CD14-positive monocyte (primary cell): ENCODE results near the gene SMIM11. TPM values are rescaled to one million over a fixed set of nuclear protein-coding genes. Genes with fewer than 3 reads are reported as not detected.

Experiments
- DNase-seq, 3 donors: peaks; one replicate each; pipeline ENCODE4 v3.0.0-alpha.2; 2011 to 2022
- H2AFZ ChIP-seq: 2 replicates; pipeline ENCODE4 v1.6.0; 2012; ENCODE audit warnings: mild to moderate bottlenecking, low read depth, low read length, inconsistent platforms; ENCODE audit not compliant: insufficient read depth, poor library complexity, severe bottlenecking
- H3K27ac ChIP-seq, 2 donors: 1 replicate in 1 of 2; 2 replicates in 1 of 2; pipeline ENCODE4 v1.5.1; 2012 to 2013; ENCODE audit warnings: low read length in 2 of 2, control low read depth in 1 of 2, inconsistent platforms in 1 of 2, low read depth in 1 of 2, mild to moderate bottlenecking in 1 of 2
- H3K27me3 ChIP-seq, 2 donors: one replicate each; pipeline versions ENCODE4 v1.6.0 to v1.6.1; 2011 to 2013; ENCODE audit warnings: low read length in 2 of 2; ENCODE audit not compliant: control insufficient read depth in 2 of 2, insufficient read depth in 2 of 2
- H3K36me3 ChIP-seq, 2 donors: replicated peaks in 1 of 2; 1 replicate in 1 of 2; 2 replicates in 1 of 2; pipeline versions ENCODE4 v1.5.1 to v1.6.1; 2012 to 2013; ENCODE audit warnings: low read length in 2 of 2, control low read depth in 1 of 2, inconsistent platforms in 1 of 2, mild to moderate bottlenecking in 1 of 2; ENCODE audit not compliant: insufficient read depth in 2 of 2, control insufficient read depth in 1 of 2
- H3K4me1 ChIP-seq, 2 donors: 1 replicate in 1 of 2; 2 replicates in 1 of 2; pipeline versions ENCODE4 v1.5.1 to v1.6.1; 2012 to 2013; ENCODE audit warnings: low read length in 2 of 2, control low read depth in 1 of 2, inconsistent platforms in 1 of 2, mild to moderate bottlenecking in 1 of 2, moderate library complexity in 1 of 2; ENCODE audit not compliant: insufficient read depth in 2 of 2, control insufficient read depth in 1 of 2
- H3K4me2 ChIP-seq: replicated peaks from 2 replicates; pipeline ENCODE3; 2012; ENCODE audit warnings: low read length, moderate library complexity, mild to moderate bottlenecking; ENCODE audit not compliant: poor library complexity, severe bottlenecking; ENCODE audit errors: extremely low read depth
- H3K4me3 ChIP-seq, 3 experiments: fragments of 200-600 bp in 1 of 3; sonication (generic) in 1 of 3; replicated peaks in 1 of 3; 1 replicate in 2 of 3; 2 replicates in 1 of 3; pipeline ENCODE4 v1.5.1; 2011 to 2013; ENCODE audit warnings: low read length in 3 of 3, mild to moderate bottlenecking in 3 of 3, control low read depth in 2 of 3, low read depth in 2 of 3, inconsistent platforms in 1 of 3, moderate library complexity in 1 of 3
- H3K79me2 ChIP-seq: 2 replicates; pipeline ENCODE4 v1.6.0; 2012; ENCODE audit warnings: mild to moderate bottlenecking, control low read depth, inconsistent platforms, low read length, moderate library complexity; ENCODE audit not compliant: insufficient read depth
- H3K9ac ChIP-seq: 2 replicates; pipeline ENCODE4 v1.6.0; 2017; ENCODE audit warnings: low read length, mild to moderate bottlenecking; ENCODE audit not compliant: insufficient read depth, poor library complexity, severe bottlenecking
- H3K9me3 ChIP-seq, 2 donors: replicated peaks in 1 of 2; 1 replicate in 1 of 2; 2 replicates in 1 of 2; pipeline versions ENCODE4 v1.5.1 to v1.6.1; 2012 to 2013; ENCODE audit warnings: low read length in 2 of 2, control low read depth in 1 of 2; ENCODE audit not compliant: control insufficient read depth in 1 of 2, insufficient read depth in 1 of 2
- H4K20me1 ChIP-seq: 2 replicates; pipeline ENCODE4 v1.6.0; 2012; ENCODE audit warnings: mild to moderate bottlenecking, low read length, control low read depth, moderate library complexity; ENCODE audit not compliant: insufficient read depth
- H3K27ac Mint-ChIP-seq, 7 donors: one replicate each; pipeline ENCODE4 v1.8.0; 2020; ENCODE audit warnings: mild to moderate bottlenecking in 7 of 7, mixed read lengths in 7 of 7, moderate library complexity in 6 of 7, inconsistent platforms in 2 of 7
- H3K27me3 Mint-ChIP-seq, 3 donors: one replicate each; pipeline ENCODE4 v1.8.0; 2021 to 2022; ENCODE audit warnings: low read depth in 3 of 3, mild to moderate bottlenecking in 3 of 3, mixed read lengths in 3 of 3, moderate library complexity in 3 of 3, inconsistent platforms in 1 of 3
- H3K36me3 Mint-ChIP-seq, 2 donors: one replicate each; pipeline ENCODE4 v1.8.0; 2020; ENCODE audit warnings: mixed read lengths in 2 of 2, inconsistent platforms in 1 of 2, mild to moderate bottlenecking in 1 of 2
- H3K4me1 Mint-ChIP-seq: one replicate; pipeline ENCODE4 v1.8.0; 2020; ENCODE audit warnings: mild to moderate bottlenecking, mixed read lengths
- H3K4me3 Mint-ChIP-seq, 2 donors: one replicate each; pipeline ENCODE4 v1.8.0; 2020; ENCODE audit warnings: mild to moderate bottlenecking in 2 of 2, mixed read lengths in 2 of 2, moderate library complexity in 1 of 2
- H3K9me3 Mint-ChIP-seq, 7 donors: one replicate each; pipeline ENCODE4 v1.8.0; 2020 to 2022; ENCODE audit warnings: mixed read lengths in 7 of 7, mild to moderate bottlenecking in 6 of 7, moderate library complexity in 6 of 7, inconsistent platforms in 2 of 7
- WGBS: methylation state at CpG from one replicate; pipeline ENCODE4 v1.1.5; 2013; ENCODE audit warnings: missing lambda C conversion rate; ENCODE audit not compliant: insufficient coverage; 5-methylcytosine and 5-hydroxymethylcytosine counted together
- intact Hi-C, 2 donors: fragments of 100-400 bp; cut with micrococcal nuclease; formaldehyde crosslinking; loops; one replicate each; pipeline versions ENCODE4 v1.15.0 to v1.15.1; 2023
- polyA plus RNA-seq, 3 donors: library from polyadenylated mRNA; depleted of rRNA in 1 of 3; unstranded in 2 of 3; stranded (reverse) in 1 of 3; fragments of 300-500 nt in 2 of 3; fragments of >200 nt in 1 of 3; fragmentation: Illumina TruSeq in 2 of 3; gene quantifications; 1 replicate in 2 of 3; 2 replicates in 1 of 3; pipeline ENCODE4 v1.2.3, GENCODE V29; 2012 to 2021
- TF ChIP-seq, protein P1 (sequence below): fragments of 200-600 bp; IDR thresholded peaks from one replicate; pipeline ENCODE4 v1.8.0; 2022; ENCODE audit warnings: antibody characterized with exemption, mild to moderate bottlenecking

Gene SMIM11
- polyA plus RNA-seq, 3 donors = 1.8 to 10.7 (median 4.0) TPM

DNA sequence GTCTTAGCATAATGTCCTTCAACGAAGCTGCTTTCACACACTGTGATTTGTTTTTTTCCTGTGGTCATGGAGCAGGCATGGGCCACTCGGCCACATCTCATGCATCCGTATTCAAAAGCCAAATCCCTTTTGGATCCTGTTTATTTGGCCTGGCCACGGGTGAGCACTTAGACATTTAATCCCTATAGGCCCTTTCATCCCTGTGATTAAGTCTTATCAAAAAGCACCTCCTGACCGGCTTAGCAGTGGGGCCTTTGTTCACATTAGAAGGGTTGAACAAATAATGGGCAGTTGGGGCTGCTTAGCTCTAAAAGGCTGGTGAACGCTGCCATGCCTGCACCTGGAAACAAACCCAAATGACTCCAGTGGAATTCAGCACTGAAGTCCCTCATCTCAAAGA, 9.5 kb upstream of the SMIM11 start:
- TF ChIP-seq, protein P1, sequence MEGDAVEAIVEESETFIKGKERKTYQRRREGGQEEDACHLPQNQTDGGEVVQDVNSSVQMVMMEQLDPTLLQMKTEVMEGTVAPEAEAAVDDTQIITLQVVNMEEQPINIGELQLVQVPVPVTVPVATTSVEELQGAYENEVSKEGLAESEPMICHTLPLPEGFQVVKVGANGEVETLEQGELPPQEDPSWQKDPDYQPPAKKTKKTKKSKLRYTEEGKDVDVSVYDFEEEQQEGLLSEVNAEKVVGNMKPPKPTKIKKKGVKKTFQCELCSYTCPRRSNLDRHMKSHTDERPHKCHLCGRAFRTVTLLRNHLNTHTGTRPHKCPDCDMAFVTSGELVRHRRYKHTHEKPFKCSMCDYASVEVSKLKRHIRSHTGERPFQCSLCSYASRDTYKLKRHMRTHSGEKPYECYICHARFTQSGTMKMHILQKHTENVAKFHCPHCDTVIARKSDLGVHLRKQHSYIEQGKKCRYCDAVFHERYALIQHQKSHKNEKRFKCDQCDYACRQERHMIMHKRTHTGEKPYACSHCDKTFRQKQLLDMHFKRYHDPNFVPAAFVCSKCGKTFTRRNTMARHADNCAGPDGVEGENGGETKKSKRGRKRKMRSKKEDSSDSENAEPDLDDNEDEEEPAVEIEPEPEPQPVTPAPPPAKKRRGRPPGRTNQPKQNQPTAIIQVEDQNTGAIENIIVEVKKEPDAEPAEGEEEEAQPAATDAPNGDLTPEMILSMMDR = no peak
- no peaks in the 10 kb centered on the region for H3K36me3 Mint-ChIP-seq
- intact Hi-C loops = no loop called here

DNA sequence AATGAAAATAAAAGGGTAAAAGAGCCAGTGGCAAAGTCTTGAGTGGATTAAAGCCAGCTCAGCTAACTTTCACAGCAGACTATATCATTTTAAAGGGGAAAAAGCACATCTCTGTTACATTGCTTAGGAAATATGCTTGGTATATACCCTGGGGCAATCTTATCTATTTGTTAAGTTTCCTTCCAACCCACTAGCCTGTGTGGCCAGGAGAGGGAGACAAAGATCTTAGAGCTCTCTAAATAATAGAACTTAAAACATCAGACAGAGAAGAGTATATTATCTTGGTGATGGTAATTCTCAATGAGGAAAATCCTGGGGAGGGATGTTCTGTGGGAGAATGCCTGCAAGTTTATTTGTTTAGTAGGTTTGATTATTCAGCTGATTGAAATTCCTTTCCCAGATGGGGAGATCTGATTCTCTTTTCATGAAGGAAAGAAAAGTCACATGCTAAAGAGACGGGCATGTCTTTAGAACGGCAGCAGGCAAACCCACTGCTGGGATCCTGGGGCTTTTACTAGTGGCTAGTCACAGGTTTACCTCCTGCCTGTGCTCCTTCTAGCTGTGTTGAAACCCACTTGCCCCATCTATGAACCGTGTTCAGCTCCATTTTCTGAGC, 7.9 kb upstream of the SMIM11 start:
- H3K79me2 ChIP-seq = no peaks in the 10 kb centered on the region
- no peak overlapping the region for H3K4me3 ChIP-seq
- peaks cover 10 to 11% of the 10 kb centered on the region in 2 donors for H3K4me1 ChIP-seq
- DNase-seq = peak; percentile 30 to 51 (median 40)
- no peak overlapping the region for H3K27ac ChIP-seq
- no peaks in the 10 kb centered on the region for H3K36me3 Mint-ChIP-seq
- H3K9me3 Mint-ChIP-seq = peaks cover 0 to 2% (median 0%) of the 10 kb centered on the region in 7 donors
- no peak overlapping the region for H2AFZ ChIP-seq
- H3K27me3 Mint-ChIP-seq = peaks cover 0 to 5% (median 2%) of the 10 kb centered on the region in 3 donors
- H3K27me3 ChIP-seq = no peaks in the 10 kb centered on the region
- TF ChIP-seq, protein P1 = peak; percentile 69
- H3K36me3 ChIP-seq = no peaks in the 10 kb centered on the region
- H3K9me3 ChIP-seq = no peaks in the 10 kb centered on the region
- no peak overlapping the region for H3K4me3 Mint-ChIP-seq
- H3K4me1 Mint-ChIP-seq = peaks cover 13% of the 10 kb centered on the region
- H3K9ac ChIP-seq = no peak overlapping the region
- intact Hi-C loops = no loop called here
- H4K20me1 ChIP-seq = no peaks in the 10 kb centered on the region
- no peak overlapping the region for H3K27ac Mint-ChIP-seq
- H3K4me2 ChIP-seq = no peak overlapping the region
- 67% methylated on average over 3 of the region's 3 CpGs for WGBS

More for the DNA sequence above, 9.5 kb upstream of the SMIM11 start:
- peaks cover 0 to 8% (median 8%) of the 10 kb centered on the region in 3 donors for H3K27me3 Mint-ChIP-seq
- no peak overlapping the region for H3K9ac ChIP-seq
- no peak overlapping the region for H3K4me3 Mint-ChIP-seq
- H3K4me3 ChIP-seq = no peak overlapping the region
- WGBS = 97% methylated on average over 5 of the region's 6 CpGs
- H4K20me1 ChIP-seq = no peaks in the 10 kb centered on the region
- peaks cover 14% of the 10 kb centered on the region for H3K4me1 Mint-ChIP-seq
- no peak overlapping the region for H2AFZ ChIP-seq
- H3K27ac Mint-ChIP-seq = no peak overlapping the region
- H3K79me2 ChIP-seq = no peaks in the 10 kb centered on the region
- no peak for DNase-seq
- H3K27me3 ChIP-seq = peaks cover 0 to 3% of the 10 kb centered on the region in 2 donors
- peaks cover 11 to 18% of the 10 kb centered on the region in 2 donors for H3K4me1 ChIP-seq
- no peak overlapping the region for H3K27ac ChIP-seq
- H3K36me3 ChIP-seq = no peaks in the 10 kb centered on the region
- peaks cover 0 to 2% (median 0%) of the 10 kb centered on the region in 7 donors for H3K9me3 Mint-ChIP-seq
- H3K4me2 ChIP-seq = no peak overlapping the region
- H3K9me3 ChIP-seq = no peaks in the 10 kb centered on the region
